GM21367 (cell line): ENCODE results near the gene DDRGK1.
"Not testable (repeated sequence)": the region's sequence is repeated elsewhere in the genome, so short reads cannot be mapped to it uniquely, and the experiment has no call there.

ENCODE experiments used
- ATAC-seq: cut with Tn5 transposase; IDR thresholded peaks from one replicate; pipeline ENCODE4 v1.9.1; 2021; ENCODE audit not compliant: unreplicated experiment

Gene DDRGK1

GRCh38 chr20:3218307-3218988 is 14.0 kb upstream of the DDRGK1 start:
- ATAC-seq = no peak

GRCh38 chr20:3215359-3215917 is 11.0 kb upstream of the DDRGK1 start:
- not testable (repeated sequence) for ATAC-seq

GRCh38 chr20:3213226-3213625 is 8.7 kb upstream of the DDRGK1 start:
- no peak for ATAC-seq

- no peak for ATAC-seq
Observed at GRCh38 chr20:3210346-3210745, 5.9 kb upstream of the DDRGK1 start.

DNA sequence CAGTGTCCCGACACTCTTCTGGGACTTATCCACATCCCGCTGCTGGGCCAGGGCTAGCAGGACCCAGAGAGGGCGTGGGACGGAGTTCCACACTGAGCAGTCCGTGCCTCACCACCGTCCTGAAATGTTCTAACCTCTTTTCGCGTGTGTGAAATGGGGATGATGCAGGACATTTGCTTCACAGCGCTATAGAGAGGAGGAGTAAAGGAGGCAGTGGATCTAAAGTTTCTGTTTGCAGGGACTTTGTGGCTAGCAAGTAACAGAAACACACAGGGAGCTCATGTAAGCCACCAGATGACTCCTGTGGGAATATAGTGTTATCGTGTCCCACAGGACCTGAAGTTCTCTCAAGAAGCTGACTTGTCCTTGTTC is 5.5 kb upstream of the DDRGK1 start:
- ATAC-seq = no peak

DNA sequence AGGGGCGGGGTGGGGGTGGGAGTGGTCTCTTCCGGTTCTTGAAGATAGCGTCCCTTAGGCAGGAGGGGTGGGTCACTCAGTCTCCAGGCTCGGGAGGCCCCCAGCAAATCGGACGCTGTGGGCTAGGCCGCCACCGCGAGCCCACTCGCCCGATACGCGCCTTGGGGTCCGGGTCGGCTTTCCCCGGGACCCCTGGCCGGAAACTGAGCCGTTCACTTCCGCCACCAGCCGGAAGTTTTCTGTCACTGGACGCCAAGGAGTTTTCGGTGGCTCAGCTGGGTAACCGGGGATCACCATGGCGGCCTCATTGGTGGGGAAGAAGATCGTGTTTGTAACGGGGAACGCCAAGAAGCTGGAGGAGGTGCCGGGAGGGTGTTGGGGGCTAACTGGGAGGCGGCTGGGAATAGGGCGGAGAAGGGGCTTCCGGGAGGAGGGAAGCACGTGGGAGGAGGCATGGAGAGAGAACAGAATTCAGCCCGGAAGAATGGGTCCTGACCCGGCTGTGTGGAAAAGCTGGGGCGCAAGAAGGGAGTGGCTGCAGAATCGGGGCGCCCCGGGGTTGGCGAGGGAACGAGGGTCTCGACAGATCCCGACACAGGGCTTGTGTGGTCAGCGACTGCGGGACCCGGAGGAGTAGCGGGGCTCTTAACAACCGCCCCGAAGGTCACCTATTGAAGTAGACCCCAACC is 4.9 kb upstream of the DDRGK1 start, which contains the start of gene ITPA:
Gene ITPA (plus strand): TSS at position 242 of the 689 bp plus-strand sequence. CDS start 54 bp downstream, at position 296.
- ATAC-seq = no peak

DNA sequence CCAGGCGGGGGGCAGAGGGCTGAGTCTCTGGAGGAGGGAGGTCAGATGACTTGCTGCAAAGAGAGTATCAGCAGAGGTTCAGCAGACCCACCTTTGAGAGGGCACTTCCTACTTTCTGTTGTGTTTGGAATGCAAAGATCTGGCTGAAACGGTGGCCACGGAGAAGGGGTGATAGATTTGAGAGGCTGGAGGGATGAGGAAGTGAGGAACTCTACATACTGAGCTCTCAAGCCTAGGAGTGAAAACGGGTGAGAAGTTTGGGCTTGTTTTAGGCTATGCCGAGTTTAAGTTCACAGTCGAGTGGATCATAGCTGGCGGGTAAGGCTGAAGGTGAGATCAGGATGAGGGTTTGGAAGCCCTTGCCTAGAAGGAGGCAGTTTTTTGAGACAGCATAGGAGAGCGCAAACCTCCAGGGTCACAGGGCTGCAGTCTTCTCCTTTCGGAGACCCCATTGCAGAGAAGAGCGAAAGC is 4.3 kb upstream of the DDRGK1 start:
- ATAC-seq = no peak

- ATAC-seq = no peak
Observed at GRCh38 chr20:3203315-3204123, 963 bp downstream of the DDRGK1 start.

DNA sequence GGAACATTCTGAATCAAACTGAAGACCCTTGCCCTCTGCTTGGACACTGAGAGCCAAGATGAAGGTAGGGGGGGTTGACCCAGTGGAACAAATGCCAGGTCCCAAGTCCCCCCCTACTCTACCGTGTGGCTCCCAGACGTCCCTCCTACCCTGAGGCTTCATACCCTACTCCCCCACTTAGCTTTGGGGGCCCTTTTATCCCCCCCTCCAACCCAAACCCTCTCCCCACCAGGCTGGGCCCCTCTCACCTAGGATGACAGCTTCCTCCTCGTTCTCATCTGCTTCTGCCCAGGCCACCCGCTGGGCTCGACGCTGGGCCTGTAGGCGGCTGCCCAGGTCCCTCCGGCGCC is 1.5 kb downstream of the DDRGK1 start:
- ATAC-seq = no peak

DNA sequence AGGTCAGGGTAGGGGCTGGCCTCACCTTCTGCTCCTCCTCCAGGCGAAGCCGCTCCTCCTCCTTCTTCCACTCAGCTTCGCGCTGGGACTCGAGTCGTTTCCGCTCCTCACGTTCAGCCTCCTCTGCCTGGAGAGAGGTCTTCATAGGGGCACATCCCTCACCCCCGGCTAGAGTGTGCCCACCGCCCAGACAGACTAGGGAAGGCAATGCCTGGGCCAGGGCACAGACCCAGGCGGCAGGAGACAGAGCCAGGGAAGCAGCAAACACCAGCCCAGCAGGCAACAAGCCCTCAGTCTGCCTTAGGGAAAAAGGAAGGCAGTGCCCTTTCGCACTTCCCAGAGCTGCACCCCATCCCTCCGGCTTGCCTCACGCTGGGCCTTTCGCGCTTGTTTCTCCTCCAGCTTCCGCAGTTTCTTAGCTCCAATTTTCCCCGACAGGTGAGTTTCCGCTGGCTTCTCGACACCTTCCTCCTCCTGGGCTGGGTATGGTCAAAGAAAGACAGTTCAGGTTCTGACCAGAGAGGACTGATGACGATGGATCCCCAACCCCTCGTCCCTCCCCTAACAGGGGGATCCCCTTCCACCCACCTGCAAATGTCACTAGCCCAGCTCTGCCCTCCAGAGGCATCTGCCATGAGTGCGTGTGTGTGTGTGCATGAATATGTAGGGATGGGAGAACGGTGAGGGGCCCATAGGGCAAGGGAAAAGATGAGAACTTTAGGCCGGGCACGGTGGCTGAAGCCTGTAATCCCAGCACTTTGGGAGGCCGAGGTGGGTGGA is 4.3 kb downstream of the DDRGK1 start:
- ATAC-seq = no peak

GRCh38 chr20:3199206-3199605 is 5.3 kb downstream of the DDRGK1 start:
- no peak for ATAC-seq

DNA sequence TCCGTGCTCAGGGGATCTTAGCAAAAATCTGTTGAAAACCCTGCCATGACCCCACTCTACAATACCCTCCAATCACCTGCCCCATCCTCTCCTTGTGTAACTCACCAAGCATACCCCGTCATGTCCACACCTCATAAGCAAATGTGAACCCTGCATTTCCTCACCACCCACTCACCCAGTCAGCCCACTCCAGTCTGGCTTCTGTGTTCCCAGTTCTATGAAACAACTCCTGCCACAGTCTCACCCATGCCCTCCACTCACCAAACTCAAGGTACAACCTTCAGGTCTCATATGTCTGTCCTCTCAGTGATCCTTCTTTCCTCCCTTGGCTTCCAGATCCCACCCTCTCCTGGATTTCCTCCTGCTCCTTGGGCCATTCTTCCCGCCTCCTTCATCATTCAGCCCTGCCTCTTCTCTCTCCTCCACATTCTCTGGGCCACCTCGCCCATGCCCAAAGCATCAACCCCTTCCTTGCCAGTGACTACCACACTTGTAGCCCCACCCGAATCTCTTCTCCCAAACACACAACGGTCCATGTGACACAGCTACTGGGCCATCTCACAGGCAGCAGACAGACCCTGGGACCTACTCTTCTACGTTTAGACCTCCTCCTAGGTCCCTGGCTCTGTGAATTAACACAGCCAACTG is 8.8 kb downstream of the DDRGK1 start:
- ATAC-seq = no peak

- ATAC-seq = no peak
Observed at GRCh38 chr20:3194617-3195280, 9.7 kb downstream of the DDRGK1 start.

GRCh38 chr20:3193806-3194616 is 10.5 kb downstream of the DDRGK1 start:
- ATAC-seq = no peak

DNA sequence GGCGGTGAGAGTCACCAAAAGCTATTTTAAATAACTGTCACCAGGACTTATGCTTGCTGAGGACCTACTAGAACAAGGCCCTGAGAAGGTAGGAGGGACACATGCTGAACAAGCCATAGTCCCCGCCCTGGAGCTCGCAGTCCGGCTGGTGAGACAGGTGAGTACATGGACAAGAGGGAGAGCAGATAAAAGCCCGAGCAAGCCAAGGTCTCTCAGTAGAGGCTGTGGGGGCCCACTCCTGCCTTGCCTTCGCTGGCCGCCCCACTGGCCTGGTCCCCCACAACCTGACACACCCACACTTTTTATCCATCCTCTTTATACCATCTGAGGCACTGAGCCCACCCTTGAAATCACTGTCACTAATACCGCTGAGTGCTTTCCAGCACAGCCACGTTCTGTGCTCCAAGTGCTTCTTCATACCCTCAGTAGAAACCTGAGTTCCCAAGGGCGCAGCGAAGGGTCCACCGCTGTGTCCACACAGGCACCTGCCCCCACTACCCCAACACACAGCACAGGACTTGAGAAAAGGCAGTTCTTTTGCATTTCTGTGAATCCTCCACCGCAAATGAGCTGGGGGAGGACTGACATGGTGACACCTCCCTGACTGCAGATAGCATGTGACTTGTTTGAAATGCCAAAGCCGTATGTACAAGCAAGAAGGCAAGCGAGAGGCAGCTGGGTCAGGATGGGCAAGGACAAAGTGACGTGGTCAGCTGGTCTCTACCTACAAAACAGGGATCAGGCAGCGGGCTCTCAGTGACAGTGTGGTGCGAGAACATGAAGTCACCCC is 12.1 kb downstream of the DDRGK1 start:
- ATAC-seq = no peak

DNA sequence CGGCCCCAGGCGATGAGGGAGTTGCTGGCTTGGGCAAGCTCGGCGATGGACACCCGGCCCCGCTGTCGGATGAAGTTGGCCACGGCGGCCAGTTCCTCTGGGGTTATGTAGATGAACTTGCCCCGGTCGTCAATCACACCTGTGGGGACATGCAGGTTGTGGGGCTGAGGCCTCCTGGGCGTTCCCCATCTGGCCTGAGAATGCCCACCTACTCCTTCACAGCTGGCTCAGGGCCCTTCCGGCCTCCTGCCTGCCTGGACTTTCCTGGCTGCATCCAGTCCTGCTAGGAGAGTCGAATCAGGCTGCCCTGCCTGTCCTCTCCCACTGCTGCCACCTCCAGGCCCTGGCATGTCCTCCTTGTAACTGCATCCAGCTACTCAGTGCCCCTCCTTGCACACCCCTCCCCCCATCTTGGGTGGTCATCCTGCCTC is 13.8 kb downstream of the DDRGK1 start:
- ATAC-seq = no peak

DNA sequence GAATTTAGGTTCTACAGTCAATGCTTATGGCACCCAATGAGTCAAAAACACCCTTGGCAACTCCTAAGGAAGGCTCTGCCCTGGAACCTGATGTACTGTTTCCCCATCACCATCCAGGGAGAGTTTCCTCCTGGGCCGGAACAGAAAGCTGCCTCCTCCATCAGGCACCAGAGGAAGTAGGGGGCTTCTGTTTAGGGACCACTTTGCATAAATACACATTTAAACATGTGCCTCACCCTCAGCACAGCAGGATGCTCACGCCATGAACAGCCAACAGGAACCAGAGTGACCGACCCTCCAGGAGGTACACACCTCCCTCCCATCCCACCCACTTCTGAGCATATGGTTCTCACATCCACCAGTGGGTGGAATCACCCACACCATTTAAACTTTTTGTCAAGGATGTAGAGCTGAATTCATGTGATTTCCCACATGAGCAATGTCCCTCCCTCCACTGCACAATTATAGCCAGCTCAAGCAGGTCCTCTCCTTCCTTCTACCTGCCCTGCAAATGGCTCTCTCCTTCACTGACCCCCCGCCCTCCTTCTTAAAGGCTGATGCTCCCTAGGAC is 14.8 kb downstream of the DDRGK1 start:
- ATAC-seq = no peak
